DMS153 treated with DMSO at 0.1 percent for 48 hours (cell line): ENCODE data around the gene CDC37L1.

Experiments used
- DNase-seq: peaks from one replicate; lab custom pipeline; 2025; ENCODE audit not compliant: unreplicated experiment; lab: John Stamatoyannopoulos, UW

The CDC37L1 gene

DNA sequence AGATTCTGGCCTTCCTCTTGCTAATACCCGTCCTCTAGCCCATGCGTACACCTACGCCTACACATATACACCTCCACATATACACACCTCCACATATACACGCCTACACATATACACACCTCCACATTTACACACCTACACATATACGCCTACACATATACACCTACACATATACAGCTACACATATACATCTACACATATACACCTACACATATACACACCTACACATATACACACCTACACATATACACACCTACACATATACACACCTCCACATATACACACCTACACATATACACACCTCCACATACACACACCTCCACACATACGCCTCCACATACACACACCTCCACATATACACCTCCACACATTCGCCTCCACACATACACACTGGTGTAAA is 34.5 kb downstream of the CDC37L1 start:
- DNase-seq = no peak

DNA sequence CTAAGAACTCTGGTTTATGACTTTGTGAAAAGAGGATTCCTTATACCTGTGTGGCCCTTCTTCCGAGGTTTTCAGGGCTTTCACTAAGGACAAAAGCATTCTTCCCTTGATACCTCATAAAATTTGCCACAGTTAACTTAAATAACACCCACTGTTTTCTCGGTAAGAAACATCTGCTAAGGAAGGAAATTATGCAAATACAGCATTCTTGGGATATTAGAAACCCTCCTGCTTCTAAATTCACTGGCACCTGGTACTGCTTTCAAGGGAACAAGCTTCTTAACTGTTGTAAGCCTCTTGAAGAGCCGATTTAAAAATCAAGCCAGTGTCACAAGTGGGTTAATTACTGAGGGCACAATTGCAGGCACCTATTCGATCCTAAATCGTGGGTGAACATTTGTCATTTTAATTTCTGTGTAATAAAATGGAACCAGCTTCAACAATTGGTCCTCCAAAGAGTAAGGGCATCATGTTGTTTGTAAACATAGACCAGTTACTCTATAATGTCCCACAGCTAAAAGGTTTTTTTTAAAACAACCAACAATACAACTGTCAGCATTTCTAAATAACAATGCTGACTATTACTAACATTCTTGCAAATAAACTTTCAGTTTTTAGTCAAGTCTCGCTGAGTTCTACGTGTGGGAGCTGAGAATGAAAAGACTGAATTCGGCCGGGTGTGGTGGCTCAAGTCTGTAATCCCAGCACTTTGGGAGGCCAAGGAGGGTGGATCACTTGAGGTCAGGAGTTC is 35.1 kb downstream of the CDC37L1 start:
- no peak for DNase-seq

DNA sequence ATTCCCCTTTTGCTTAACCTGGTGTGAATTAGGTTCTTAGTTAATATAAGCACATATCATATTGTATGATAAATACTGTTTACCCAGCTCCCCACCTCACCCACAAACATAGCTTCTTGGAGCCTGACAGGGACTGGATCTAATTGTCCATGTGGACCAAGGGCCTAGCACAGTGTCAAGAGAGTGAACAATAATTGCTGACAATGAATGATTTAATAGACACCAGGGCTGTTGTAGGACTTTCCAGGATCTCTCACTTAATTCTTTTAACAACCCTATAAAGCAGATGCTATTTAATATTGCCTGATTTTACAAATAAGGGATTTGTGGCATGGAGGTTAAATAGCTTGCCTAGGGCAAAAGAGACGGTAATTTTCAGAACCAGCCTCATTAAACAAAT is 36.8 kb downstream of the CDC37L1 start:
- DNase-seq = no peak

DNA sequence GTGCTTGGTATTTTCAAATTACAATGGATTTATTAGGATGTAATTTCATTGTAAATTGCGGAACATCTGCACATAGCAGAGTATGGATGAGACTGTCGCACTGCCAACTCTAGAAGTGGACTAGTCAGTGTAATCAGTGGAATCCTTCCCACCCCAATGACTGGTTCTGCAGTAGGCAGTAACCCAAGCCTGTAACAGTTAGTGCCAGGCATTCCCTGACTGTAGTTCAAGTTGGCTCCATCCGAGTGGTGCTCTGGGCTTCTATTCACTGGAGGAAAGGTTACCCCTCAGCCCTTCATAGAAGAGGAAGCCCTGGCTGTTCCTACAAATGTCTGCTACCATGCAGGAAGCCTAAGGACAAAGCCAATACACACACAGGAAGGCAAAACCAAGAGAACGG is 38.4 kb downstream of the CDC37L1 start:
- no peak for DNase-seq

DNA sequence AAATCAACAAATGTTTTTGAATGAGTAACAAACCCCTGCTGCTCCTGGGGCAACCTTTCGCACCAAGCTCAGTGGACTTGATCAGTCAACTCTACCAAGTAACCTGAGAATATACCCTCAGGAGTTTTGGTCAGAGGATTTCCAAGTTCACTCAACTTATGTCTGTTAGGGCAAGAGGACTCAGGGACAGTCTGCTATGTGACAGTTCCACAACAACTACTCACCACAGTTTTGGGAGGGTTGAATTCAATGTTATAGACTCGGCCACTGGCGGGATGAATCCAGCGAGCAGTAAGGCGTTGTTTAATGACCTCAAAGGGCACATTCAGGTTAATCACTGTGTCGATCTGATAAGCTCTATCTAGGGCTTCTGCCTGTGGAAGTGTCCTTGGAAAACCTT is 39.5 kb downstream of the CDC37L1 start:
- no peak for DNase-seq

DNA sequence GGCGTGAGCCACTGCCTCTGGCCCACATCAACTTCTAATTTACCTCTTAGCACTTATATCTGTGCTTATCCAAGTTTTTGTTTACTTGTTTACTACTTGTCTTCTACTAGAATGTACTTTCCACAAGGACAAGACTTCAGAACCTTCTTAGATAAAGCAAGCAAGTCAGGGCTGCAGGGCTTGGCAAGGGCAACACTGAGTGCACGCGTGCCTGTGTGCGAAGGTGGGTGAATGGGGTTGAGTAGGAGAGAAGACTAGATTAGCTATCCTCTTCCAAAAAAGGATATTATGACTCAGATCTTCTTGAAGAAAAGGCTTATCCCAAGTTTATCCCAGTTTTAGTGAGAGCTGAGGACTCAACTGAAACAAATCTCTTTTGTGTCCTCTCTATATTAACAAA is 42.4 kb downstream of the CDC37L1 start:
- DNase-seq = no peak

DNA sequence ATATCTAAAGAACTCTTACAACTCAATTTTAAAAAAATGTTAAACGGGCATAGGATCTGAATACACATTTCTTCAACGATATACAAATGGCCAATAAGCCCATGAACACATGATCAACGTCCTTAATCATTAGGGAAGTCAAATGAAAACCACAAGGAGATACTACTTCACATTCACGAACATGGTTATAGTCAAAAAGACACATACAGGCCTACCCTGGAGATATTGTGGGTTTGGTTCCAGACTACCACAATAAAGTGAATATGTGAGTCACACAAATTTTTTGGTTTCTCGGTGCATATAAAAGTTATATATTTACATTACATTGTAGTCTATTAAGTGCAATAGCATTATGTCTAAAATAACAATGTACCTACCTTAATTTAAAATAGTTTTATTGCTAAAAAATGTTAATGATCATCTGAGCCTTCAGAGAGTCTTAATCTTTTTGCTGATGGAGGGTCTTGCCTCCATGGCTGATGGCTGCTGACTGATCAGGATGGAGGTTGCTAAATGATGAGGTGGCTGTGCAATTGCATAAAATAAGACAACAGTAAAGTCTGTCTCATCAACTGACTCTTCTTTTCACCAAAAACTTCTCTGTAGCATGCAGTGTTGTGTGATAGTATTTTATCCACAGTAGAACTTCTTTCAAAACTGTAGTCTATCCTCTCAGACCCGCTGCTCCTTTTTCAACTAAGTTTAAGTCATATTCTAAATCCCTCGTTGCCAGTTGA is 46.5 kb downstream of the CDC37L1 start:
- DNase-seq = no peak

DNA sequence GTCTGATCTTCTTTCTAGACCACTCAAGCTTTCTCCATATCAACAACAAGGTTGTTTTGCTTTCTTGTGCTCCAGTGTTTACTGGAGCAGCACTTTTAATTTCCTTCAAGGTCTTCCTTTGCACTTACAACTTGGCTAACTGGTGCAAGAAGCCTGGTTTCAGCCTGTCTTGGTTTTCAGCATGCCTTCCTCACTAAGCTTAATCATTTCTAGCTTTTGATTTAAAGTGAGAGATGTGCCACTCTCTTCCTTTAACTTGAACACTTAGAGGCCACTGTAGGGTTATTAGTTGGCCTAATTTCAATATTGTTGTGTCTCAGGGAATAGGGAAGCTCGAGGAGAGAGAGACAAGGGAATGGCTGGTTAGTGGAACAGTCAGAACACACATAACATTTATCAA is 48.2 kb downstream of the CDC37L1 start:
- DNase-seq = no peak

DNA sequence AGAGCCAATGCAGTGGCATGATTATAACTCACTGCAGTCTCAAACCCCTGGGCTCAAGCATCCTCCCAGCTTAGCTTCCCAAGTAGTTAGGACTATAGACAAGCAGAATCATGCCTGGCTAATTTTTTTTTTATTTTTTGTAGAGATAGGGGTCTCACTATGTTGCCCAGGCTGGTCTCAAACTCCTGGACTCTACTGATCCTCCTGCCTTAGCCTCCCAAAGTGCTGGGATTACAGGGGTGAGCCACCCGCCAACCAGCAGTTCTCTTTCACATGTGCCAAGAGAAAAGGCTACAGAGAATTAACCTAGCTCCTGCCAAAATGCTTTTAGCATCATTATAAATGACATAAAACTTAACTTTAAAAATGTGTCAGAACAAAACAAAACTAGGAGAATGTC is 53.5 kb downstream of the CDC37L1 start:
- no peak for DNase-seq

DNA sequence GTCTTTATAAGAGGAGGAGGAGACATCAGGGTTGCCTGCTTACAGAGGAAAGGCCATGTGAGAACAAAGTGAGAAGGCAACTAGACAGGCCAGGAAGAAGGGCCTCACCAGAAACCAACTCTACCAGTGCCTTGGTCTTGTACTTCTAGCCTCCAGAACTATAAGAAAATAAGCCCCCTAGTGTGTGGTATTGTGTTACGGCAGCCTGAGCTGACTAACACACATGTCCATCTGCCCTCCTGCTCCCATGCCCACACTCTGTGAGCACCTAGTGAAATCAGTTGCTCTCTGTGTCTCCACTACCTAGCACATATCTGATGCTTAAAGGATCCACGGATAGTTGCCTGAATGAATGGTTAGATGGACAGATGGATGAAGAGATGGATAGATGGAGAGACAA is 54.8 kb downstream of the CDC37L1 start:
- DNase-seq = no peak

DNA sequence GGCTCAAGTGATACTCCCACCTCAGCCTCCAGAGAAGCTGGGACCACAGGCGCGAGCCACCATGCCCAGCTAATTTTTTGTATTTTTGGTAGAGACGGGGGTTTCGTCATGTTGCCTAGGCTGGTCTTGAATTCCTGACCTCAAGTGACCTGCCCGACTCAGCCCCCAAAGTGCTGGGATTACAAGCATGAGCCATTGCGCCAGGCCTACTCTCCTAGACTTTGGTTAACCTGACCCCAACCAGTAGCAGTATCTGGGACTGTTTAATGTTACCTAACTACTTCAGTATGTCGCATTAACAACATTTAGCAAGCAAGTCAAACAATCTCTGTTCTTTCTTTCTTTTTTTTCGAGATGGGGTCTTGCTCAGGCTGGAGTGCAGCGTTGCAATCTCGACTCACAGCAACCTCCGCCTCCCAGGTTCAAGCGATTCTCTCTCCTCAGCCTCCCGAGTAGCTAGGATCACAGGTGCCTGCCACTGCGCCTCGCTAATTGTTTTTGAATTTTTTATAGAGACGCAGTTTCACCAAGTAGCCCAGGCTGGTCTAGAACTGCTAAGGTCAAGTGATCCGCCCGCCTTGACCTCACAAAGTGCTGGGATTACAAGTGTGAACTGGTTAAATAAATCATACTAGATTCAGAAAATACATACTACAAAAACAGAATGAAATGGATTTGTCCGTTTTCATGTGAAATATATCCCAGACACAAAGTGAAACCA is 59.7 kb downstream of the CDC37L1 start:
- no peak for DNase-seq

DNA sequence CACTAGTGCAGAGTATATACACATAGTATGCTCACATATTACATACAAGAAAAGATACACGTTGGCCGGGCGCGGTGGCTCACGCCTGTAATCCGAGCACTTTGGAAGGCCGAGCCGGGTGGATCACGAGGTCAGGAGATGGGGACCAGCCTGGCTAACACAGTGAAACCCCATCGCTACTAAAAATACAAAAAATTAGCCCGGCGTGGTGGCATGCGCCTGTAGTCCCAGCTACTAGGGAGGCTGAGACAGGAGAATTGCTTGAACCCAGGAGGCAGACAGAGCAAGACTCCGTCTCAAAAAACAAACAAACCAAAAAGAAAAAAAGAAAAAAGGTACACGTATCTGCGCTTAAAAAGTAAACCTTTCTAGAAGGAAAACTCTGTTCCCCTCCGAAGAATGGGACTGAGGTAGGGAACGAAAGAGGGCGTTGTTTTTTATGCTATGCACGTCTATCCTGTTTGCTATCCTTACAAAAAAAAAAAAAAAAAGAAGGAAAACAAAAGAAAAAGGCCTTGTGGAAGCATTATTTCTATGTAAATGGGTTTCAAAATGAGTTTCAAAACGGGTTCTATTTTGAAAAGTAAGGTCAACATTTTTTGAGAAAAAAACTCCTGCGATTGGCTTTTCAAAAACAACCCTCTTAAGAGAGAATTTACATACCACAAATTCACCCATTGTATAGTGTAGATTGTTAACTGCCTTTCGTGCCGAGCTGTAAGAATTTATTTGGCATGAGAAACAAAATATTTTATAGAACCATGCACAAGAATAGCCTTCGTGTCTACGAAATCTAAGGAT is 60.4 kb downstream of the CDC37L1 start:
- no peak for DNase-seq

DNA sequence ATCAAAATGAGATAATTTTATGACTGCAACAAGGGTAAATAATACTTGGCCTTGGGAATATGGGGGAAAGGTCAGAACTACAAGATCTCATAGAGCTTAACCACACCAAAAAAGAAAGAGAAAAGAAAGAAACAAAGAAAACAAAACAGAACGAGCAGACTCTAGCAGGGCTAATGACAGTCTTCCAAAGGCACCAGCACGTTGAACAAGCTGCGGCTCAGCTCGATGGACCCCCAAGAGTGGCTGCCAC is 60.9 kb downstream of the CDC37L1 start:
- DNase-seq = no peak

DNA sequence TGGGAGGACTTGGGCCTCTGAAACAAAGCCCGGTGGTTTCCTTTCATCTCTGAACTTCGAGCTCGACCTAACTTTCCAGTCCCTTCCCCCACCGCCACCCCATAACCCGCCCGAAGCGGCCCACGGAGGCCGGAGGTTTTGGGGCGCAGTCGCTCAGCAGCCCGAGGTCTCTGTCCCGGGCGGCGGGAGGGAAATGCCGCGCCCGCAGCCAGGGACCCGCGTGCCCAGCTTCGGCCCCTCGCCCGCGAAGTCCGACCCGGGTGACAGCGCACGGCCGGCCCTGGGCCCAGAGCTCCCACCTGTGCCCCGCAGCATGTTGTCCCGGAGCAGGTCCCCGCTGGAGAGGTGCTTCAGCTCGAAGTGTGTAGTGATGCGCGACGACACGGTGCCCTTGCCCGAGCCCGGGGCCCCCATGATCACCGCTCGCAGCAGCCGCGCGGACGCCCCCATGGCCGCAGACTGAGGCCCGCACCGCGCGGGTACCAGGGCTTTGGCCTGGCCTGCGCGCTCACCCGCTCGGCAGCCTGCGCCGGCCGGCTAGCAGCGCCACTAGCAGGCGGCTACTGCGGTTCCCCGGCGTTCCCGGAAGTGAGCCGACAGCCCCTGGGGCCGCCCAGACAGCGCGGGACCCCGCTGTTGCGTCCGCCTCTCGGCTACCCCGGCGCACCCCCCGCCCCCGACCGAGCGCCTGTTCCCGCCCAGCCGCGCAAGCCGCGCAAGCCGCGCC is 61.4 kb downstream of the CDC37L1 start, which contains the start of gene AK3:
TSS of gene AK3 (minus strand) at position 565 of the 727 bp plus-strand sequence. CDS start at position 450, 115 bp downstream.
- peak; percentile 71 for DNase-seq

DNA sequence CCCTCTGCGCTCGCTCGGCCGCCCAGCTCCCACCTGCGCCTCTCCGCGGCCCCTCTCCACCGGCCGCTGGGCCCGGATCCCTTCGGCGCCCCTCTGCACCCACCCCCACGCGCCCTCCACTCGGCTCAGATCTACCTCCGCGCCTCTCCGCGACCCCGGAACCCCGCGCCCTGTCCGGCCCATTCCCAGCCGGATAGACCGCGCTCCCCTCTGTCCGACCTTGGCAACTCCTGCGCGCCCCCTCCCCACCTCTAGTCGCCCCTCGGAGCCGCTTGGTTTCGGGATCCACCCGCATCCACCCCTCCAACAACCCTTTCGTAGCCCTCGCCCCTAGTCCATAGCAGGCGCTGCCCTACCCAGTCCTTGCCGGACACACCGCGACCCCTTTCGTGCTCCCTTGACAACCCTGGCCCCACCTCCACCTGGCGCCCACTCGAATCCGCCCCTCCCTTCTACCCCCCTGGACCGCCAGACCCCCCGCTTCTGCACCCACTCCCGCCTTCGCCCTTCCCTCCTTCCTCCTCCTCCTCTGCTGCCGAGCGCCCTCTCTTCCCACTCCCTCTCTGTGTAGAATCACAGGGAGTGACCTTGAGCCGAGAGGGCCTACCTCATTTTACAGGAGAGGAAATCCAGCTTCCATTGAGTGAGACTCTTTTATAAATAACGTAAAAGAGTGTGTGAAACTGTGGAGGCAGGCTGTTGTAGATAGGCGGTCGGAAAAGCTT is 62.2 kb downstream of the CDC37L1 start:
- DNase-seq = no peak

DNA sequence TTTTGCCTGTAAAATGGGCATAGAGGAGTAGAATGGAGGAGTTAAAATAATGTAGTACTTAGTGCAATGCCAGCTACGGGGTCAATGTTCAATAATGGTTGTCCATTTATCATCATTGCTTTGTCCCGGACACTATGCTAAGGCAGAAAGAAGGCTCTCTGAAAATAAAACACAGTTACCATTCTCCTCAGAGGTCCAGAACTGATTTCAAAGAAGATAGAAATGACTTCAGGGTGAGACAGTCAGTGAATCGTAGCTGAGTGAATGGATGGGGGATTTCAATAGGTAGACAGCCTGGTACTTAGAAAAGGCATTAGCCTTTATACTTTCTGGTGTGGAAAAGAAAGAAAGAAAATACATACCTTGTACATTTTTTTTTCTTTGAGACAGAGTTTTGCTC is 62.9 kb downstream of the CDC37L1 start:
- no peak for DNase-seq

DNA sequence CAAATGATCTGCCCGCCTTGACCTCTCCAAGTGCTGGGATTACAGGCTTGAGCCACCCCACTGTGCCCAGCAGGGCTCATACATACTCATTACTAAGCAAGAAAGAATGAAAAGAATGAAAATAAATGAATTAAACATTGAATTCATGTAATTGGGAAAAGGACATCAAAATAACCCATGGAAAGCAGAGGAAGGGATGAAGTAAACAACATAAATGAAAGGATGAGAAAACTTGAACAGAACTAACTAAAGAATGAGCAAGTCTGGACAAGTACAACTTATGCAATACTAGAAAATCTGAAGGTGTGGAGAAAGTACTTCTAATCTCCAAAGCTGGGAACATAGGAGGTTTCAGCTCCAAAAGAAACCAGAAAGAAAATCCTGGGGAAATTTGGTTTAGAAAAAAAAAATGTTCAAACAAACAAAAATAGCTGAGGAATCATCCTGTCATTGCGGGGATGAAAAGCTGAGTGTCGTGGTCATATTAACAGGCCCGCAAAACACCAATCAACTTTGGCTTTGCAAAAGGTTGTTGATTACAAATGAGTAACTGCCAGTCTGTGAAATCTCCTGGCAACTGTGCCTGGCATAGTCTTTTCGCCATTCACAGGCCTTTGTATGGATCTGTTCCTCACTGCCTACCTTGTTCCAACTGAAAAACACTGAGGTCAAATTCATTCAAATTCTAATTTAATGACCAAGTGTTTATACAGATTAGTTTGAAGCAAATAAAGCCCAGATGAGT is 63.9 kb downstream of the CDC37L1 start:
- DNase-seq = no peak

DNA sequence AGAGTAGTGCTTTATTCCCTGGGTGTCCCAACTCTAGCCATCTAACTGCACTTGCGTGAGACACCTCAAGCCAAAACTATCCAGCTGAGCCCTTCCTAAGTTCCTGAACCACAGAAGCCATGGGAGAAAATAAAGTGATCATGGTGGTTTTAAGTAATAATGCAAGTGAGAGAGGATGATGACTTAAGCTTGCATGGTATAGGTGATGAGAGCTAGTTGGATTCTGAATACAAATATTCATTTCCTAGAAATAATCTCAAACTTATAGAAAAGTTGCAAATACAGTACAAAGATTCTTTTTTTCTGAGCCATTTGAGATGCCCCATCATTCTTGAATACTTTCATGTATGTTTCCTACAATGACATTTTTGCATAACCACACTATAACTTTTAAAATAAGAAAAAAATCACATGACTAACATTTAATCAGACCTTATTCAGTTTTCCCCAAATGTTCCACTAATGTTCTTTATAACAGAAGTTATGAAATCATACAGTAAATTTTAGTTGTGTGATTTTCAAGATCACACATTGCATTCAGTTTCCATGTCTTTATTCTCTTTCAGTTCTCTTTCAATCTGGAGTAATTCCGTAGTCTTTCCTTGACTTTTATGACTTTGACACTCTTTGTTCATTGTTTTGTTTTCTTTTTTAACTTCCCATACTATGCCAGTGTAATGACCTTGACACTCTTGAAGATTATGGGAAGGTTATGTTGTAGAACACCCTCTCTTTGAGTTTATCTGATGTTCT is 67.1 kb downstream of the CDC37L1 start:
- no peak for DNase-seq

DNA sequence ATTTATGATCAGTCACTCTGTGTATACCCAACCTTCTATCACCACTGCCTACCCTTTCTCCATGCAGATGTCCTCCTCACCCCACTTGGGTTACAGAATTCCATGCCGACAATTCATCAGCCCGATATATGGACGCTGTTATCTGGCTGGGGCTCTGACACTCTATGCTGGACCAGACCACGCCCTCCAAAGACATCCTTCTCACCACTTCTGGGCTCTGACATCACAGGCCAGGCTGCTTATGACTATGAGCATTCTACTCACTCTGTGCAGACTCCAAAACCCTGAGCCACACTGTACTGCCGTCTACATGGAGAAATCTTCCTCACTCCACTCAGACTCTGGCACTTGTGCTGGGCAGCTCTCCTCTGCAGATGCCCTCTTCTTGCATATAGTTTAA is 69.2 kb downstream of the CDC37L1 start:
- no peak for DNase-seq
